ENCODE results near the gene AOPEP.

DNA sequence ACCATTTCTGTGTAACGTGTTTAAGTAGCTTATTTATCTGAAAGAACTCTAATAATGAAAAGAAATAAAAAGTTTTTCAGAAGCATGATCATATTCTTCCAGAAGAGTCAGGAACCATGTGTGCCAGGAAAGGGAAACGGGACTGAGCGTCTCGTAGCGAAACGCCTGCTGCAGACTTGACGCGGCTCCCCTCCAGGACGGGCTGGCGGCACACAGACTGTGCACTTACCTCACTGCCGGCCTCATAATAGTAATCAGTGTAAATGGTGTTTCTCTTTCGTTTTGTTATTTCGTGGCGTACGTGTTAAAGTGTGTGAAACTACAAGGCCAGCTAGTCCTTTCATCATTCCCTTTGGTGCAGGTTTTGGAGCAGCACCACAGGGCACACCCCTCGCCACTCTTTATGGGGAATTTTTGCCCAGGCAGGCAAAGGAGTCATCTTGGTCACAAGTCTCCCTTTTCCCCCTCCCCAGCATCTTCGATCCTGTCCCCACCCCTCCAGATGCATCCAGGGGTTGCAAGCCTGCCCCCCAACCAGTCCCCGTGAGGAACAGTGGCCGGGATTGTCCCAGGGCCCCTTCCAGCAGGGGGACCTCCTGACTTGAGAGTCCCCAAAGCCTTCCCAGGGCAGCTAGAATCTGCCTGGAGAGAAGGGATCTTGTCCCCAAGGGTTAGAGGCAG is 357.9 kb downstream of the AOPEP start:
- TF ChIP-seq, protein P1, sequence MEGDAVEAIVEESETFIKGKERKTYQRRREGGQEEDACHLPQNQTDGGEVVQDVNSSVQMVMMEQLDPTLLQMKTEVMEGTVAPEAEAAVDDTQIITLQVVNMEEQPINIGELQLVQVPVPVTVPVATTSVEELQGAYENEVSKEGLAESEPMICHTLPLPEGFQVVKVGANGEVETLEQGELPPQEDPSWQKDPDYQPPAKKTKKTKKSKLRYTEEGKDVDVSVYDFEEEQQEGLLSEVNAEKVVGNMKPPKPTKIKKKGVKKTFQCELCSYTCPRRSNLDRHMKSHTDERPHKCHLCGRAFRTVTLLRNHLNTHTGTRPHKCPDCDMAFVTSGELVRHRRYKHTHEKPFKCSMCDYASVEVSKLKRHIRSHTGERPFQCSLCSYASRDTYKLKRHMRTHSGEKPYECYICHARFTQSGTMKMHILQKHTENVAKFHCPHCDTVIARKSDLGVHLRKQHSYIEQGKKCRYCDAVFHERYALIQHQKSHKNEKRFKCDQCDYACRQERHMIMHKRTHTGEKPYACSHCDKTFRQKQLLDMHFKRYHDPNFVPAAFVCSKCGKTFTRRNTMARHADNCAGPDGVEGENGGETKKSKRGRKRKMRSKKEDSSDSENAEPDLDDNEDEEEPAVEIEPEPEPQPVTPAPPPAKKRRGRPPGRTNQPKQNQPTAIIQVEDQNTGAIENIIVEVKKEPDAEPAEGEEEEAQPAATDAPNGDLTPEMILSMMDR (IDR thresholded peaks at IDR 0.05) = no peak
- TF ChIP-seq, protein P2, sequence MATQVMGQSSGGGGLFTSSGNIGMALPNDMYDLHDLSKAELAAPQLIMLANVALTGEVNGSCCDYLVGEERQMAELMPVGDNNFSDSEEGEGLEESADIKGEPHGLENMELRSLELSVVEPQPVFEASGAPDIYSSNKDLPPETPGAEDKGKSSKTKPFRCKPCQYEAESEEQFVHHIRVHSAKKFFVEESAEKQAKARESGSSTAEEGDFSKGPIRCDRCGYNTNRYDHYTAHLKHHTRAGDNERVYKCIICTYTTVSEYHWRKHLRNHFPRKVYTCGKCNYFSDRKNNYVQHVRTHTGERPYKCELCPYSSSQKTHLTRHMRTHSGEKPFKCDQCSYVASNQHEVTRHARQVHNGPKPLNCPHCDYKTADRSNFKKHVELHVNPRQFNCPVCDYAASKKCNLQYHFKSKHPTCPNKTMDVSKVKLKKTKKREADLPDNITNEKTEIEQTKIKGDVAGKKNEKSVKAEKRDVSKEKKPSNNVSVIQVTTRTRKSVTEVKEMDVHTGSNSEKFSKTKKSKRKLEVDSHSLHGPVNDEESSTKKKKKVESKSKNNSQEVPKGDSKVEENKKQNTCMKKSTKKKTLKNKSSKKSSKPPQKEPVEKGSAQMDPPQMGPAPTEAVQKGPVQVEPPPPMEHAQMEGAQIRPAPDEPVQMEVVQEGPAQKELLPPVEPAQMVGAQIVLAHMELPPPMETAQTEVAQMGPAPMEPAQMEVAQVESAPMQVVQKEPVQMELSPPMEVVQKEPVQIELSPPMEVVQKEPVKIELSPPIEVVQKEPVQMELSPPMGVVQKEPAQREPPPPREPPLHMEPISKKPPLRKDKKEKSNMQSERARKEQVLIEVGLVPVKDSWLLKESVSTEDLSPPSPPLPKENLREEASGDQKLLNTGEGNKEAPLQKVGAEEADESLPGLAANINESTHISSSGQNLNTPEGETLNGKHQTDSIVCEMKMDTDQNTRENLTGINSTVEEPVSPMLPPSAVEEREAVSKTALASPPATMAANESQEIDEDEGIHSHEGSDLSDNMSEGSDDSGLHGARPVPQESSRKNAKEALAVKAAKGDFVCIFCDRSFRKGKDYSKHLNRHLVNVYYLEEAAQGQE (IDR thresholded peaks at IDR 0.05; ENCODE audit: insufficient read depth in 1 of 2, low read depth in 2 of 2, low read length in 1 of 2) = no peak
- no peak for TF ChIP-seq POLR2AphosphoS5 (IDR thresholded peaks at IDR 0.05; ENCODE audit: low read depth, low read length)

Measured in Panc1 (cell line).